Measurements from ENCODE around the gene OSBPL2. TPM values are rescaled to one million over a fixed set of nuclear protein-coding genes. Genes with fewer than 3 reads are reported as not detected.
A peak's percentile ranks its signal among the peaks of the same experiment; 100 is the strongest.

OSBPL2 gene
- total and polyA plus RNA-seq, 11 donors: 20.0 to 57.9 (median 38.3) TPM

DNA sequence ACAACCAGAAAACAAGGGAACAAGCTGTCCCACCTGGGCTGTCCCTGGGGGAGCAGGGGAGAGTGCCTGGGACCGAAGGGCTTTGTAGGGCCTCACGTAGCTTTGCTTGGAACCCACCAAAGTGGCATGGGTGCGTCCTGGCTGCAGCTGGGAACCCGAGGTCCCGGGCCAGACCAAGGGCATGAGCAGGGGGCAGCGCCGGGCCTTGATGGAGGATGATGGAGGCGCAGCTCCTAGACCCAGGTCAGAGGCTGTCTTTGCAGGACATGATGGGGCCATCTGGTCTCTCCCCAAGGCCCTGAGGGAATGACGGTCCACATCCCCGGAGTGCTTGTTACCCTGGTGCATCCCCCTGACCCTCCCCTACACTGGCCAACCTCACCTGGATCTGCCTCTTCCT is 7.6 kb upstream of the OSBPL2 start:
- ATAC-seq (no peak), DNase-seq (no peak)
- H3K4me1 ChIP-seq: peaks cover 0 to 26% (median 6%) of the 10 kb centered on the region in 12 donors
- no peak overlapping the region for H3K4me3 ChIP-seq
- intact Hi-C loops (cut with DNase I): loop anchor here in 4 of 10 donors (5.0 to 10.0 kb wide), 4 partner anchors 38 to 86 kb away; partner anchors contain the start of genes MTG2 (in 1 of the 4), PSMA7 (in 1 of the 4) and SS18L1 (in 1 of the 4)
- 90 to 93% (median 90%) methylated on average over 7 to 10 of the region's 10 CpGs for WGBS, 4 donors
- H3K9me3 ChIP-seq: peaks cover 0 to 3% (median 0%) of the 10 kb centered on the region in 12 donors
- H3K27ac ChIP-seq: no peak overlapping the region
- TF ChIP-seq CTCF (IDR thresholded peaks at IDR 0.05) (no peak), POLR2A (IDR thresholded peaks at IDR 0.05) (no peak)
- H3K36me3 ChIP-seq: no peaks in the 10 kb centered on the region
- peaks cover 0 to 21% (median 0%) of the 10 kb centered on the region in 9 donors for H3K27me3 ChIP-seq

GRCh38 chr20:62231292-62231691 is 7.0 kb upstream of the OSBPL2 start:
- Histone ChIP-seq H3K4me3 (no peak overlapping the region), H3K36me3 (no peaks in the 10 kb centered on the region), H3K9me3 (peaks cover 0 to 3% (median 0%) of the 10 kb centered on the region in 12 donors), H3K27ac (no peak overlapping the region), H3K4me1 (peaks cover 0 to 30% (median 6%) of the 10 kb centered on the region in 12 donors), H3K27me3 (peaks cover 0 to 16% (median 0%) of the 10 kb centered on the region in 9 donors)
- TF ChIP-seq POLR2A (IDR thresholded peaks at IDR 0.05): no peak
- no peak for TF ChIP-seq CTCF (IDR thresholded peaks at IDR 0.05)
- no peak for DNase-seq
- ATAC-seq: no peak
- 85 to 95% (median 93%) methylated on average over 5 to 6 of the region's 6 CpGs for WGBS, 4 donors
- intact Hi-C loops (cut with DNase I): loop anchor here in 4 of 10 donors (5.0 to 10.0 kb wide), 4 partner anchors 39 to 86 kb away; partner anchors contain the start of genes MTG2 (in 1 of the 4), PSMA7 (in 1 of the 4) and SS18L1 (in 1 of the 4)

- intact Hi-C loops (cut with DNase I): loop anchor here in 4 of 10 donors (5.0 to 10.0 kb wide), 4 partner anchors 40 to 87 kb away; partner anchors contain the start of genes MTG2 (in 1 of the 4), PSMA7 (in 1 of the 4) and SS18L1 (in 1 of the 4)
- DNase-seq (no peak), ATAC-seq (no peak)
- H3K4me3 ChIP-seq: no peak overlapping the region
- peaks cover 0 to 3% (median 0%) of the 10 kb centered on the region in 12 donors for H3K9me3 ChIP-seq
- peaks cover 0 to 37% (median 6%) of the 10 kb centered on the region in 12 donors for H3K4me1 ChIP-seq
- H3K36me3 ChIP-seq: no peaks in the 10 kb centered on the region
- 79 to 88% (median 85%) methylated on average over 7 of the region's 7 CpGs for WGBS, 4 donors
- peaks cover 0 to 10% (median 0%) of the 10 kb centered on the region in 9 donors for H3K27me3 ChIP-seq
- TF ChIP-seq CTCF (IDR thresholded peaks at IDR 0.05) (no peak), POLR2A (IDR thresholded peaks at IDR 0.05) (no peak)
- H3K27ac ChIP-seq: no peak overlapping the region
These were observed 6.1 kb upstream of the OSBPL2 start for GRCh38 chr20:62232194-62232593.

DNA sequence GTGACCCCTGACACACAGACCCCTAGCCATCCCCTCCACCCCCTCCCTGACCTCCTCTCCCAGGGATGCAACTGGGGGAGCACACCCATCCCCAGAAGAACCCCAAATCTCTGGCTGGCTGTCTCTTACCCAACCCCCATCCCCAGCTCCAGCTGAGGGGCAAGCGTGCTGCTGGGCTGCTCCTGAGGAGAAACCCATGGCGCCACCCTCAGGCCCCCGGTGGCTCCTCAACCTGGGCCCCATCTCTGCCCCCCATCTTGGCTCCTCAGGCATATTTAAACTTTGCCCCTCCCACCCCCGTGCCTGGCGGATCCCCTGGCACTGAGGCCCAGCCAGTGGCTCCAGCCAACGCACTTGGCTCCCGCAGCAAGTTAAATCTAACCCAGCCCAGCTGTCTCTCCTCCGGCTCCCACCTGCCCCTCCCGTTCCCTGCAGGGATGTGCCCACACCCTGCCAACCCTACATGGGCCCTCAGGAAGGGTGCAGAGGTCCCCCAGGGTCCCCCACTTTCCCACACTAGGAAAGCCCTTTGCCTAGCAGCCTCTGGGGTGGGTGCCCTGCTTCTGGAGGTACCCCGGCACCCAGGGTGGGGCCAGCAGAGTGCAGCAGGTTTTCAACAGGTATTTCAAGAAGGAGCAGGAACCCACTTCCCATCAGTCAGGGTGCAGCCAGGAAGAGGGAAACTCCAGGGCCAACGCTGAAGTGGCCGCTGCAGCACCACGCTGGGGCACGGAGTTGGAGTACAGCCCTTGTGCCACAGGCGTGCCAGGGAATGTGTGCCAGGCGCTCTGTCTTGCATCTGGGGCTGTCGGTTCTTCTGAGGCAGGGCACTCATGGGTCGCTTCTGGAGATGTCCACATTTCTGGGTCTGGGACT is 5.3 kb upstream of the OSBPL2 start:
- no peak overlapping the region for H3K4me3 ChIP-seq
- TF ChIP-seq POLR2A (IDR thresholded peaks at IDR 0.05) (no peak), CTCF (IDR thresholded peaks at IDR 0.05) (no peak)
- peaks cover 0 to 3% (median 0%) of the 10 kb centered on the region in 12 donors for H3K9me3 ChIP-seq
- H3K4me1 ChIP-seq: peaks cover 0 to 45% (median 9%) of the 10 kb centered on the region in 12 donors
- peak overlapping the region in 7 of 12 donors; percentile 23 to 87 (median 84) for H3K27ac ChIP-seq
- ATAC-seq: peak; percentile 21 to 60 (median 44)
- H3K36me3 ChIP-seq: no peaks in the 10 kb centered on the region
- 46 to 66% (median 51%) methylated on average over 11 to 18 of the region's 18 CpGs for WGBS, 4 donors
- peaks cover 0 to 3% (median 0%) of the 10 kb centered on the region in 9 donors for H3K27me3 ChIP-seq
- DNase-seq: peak in 4 of 5 donors; percentile 49 to 75 (median 54)
- intact Hi-C loops (cut with DNase I): loop anchor here in 4 of 10 donors (5.0 to 10.0 kb wide), 4 partner anchors 41 to 88 kb away; partner anchors contain the start of genes MTG2 (in 1 of the 4), PSMA7 (in 1 of the 4) and SS18L1 (in 1 of the 4)
